Left cardiac atrium (tissue), 4 donors: ENCODE results near the gene VWA3B. TPM values are rescaled to one million over a fixed set of nuclear protein-coding genes. Genes with fewer than 3 reads are reported as not detected.
"Not testable (repeated sequence)": the region's sequence is repeated elsewhere in the genome, so short reads cannot be mapped to it uniquely, and the experiment has no call there.

Experiments used
- ATAC-seq, 2 donors: fragments of 200-7000 bp; cut with Tn5 transposase; one replicate each; pipeline ENCODE4 v1.9.1; 2020; ENCODE audit warnings: mild to moderate bottlenecking in 2 of 2, moderate library complexity in 2 of 2
- DNase-seq: peaks from one replicate; pipeline ENCODE4 v3.0.0-alpha.2; 2020
- intact Hi-C, 2 donors: fragments of 100-400 bp; cut with DNase I; formaldehyde crosslinking; loops; one replicate each; pipeline versions ENCODE4 v1.14.1 to v1.15.1; 2022 to 2023
- long read RNA-seq: library from polyadenylated mRNA; unstranded; transcript quantifications from one replicate; pipeline ENCODE4 v2.0.0, GENCODE V29; 2021
- total RNA-seq, 2 donors: library from RNA; stranded (reverse); fragmentation: NEBNext Ultra II Directional; extraction: Animal tissue kit (Norgen Biotek cat#: 25700); gene quantifications; one replicate each; pipeline ENCODE4 v1.2.1, GENCODE V29; 2021
- donor health status: DM: no; HTN: yes; CAD: no.
- donor health status: DM: no; HTN: yes; CAD: no; lungs with severe emphysema.
- donor health status: DM: yes; HTN: yes; CAD: no.
- donor health status: Dilated cardiomyopathy.

Gene VWA3B, protein sequence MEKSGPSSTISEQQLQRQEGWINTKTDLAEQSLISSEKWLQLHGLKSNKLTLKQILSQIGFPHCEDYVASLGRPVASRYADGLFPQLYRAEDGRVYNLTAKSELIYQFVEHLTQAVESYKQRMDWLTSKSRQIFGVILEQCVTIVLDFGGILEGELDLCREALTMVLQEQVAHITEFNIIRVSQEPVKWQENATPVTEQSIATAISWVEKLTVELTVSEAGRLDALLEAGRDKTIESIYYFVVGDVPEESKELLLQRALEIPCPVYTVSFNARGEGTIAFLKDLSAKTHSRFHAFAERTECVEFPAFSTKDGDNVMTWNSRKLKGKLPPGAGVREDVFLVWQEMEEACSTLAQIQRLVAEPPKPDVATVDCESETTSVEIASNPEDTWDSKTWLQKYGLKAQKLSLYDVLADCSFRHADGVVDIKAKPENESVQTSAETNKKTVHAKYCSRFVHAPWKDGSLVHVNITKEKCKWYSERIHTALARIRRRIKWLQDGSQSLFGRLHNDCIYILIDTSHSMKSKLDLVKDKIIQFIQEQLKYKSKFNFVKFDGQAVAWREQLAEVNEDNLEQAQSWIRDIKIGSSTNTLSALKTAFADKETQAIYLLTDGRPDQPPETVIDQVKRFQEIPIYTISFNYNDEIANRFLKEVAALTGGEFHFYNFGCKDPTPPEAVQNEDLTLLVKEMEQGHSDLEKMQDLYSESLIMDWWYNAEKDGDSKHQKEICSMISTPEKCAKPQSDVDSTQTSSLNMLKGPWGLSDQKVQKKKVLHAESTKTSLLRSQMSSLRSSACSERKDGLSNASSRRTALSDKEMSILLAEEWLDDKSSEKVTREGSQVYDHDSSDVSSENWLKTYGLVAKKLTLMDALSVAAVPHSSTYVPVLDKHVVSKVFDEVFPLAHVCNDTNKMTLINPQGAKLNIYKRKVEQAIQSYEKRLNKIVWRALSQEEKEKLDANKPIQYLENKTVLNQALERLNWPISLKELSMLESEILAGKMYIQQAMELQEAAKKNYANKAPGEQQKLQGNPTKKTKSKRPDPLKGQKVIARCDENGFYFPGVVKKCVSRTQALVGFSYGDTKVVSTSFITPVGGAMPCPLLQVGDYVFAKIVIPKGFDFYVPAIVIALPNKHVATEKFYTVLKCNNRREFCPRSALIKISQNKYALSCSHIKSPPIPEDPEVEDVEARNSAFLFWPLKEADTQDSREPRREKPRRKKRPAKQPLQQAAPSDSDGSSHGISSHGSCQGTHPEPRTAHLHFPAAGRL (N-terminal part only)
- under 1 TPM in 1 of 2 donors, not detected in 1; 0.50 TPM for total RNA-seq
- long read RNA-seq: 0 reads

DNA sequence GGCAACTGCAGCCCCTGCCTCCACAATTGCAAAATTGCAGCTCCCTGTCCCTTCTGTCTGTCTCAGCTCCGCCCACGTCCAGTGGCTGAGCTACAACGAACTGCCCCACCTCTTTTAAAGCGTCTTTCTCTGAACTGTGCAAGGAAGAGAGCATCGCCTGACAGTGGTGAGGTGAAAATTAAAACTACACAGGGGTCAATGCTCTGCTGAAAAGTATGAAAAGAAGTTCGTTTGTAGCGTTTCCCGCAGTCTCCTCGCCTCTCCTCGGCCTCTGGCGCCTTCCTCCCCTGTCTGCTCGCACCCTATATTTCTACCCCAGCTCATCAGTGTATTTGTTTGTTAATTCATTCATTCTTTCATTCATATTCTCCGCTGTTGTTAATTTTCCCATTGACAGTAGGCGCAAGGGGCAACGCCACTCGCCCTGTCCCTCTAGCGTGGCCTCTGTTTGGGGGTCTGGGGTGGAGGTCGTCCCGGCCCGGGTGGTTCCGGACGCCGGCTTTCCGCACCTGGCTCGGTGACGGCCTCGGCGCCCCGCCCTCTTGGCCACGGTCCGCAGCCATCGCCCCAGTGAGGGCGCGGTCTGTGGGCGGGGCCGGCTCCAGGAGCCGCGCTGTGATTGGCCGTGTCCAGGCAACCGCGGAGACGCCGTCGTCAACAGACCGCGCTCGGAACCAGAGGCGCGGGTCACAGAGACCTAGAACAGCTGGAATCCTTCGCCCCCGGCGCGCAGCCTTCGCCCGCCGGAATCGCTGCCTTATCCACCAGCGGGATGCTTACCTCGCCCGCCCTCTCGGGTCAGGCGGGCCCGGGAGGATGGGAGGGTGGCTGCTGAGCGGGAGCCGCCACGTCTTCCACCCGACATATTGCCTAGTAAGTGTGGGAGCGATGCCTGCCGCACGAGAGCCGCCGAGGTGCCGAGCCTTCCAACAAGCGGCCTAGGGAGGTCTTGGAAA lies at the start of gene VWA3B:
Gene VWA3B (plus strand): TSS at position 677 of the 956 bp plus-strand sequence. CDS start 5,926 bp downstream, outside the sequence.
- ATAC-seq: peak; percentile 95 to 98
- intact Hi-C loops: no loop called here
- peak; percentile 78 for DNase-seq

DNA sequence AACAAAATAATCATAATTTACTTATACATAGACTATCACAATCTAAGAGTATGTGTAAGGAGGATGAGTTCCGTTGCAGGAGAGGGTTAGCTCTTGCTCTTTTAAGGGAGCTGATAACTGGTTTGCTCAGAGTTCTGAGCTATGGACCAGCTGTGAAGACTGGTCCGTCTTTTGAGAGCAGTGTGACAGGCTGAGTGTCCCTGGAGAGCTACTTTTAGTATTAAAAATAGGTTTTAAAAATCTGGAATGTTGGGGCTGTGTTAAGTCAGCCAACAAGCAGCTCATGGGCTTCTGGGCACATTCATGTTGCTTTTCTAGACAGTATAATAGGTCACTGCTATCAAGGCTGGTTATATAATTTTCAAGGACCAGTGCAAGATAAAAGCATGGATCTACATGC lies 49.8 kb upstream of the VWA3B start:
- no peak for DNase-seq
- intact Hi-C loops: no loop called here
- ATAC-seq: peak; percentile 57 to 62

DNA sequence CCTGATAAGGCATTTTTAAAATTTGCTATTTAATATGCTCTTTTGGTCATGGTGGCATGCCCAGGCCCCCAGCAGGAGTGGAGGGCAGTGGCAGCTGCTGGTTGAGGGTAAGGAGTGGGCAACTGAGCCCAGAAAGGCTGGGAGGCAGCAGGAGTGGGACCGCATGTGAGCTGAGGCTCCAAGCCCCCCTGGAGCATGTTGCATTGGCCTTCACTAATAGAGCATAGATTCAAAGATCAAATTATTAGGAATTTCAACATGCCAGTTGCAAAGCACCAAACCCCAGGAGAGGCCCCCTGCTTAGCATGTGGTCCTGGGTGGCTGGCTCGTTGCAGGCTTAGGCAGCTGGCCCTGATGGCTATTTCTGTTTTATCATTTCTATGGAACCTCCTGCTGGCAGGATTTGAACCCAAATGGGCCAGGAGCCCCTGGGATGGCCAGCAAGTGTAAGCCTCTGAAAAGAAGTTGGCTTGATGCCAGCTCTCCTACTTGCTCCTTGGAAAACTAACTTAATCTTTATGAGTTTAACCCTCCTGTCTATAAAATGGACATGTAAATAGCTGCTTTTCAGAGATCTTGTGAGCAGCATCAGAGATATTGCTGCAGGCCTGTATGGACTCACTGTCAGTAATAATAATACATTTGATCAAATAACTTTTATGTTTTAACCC lies 49.2 kb upstream of the VWA3B start:
- intact Hi-C loops: no loop called here
- DNase-seq: no peak
- peak in 1 of 2 donors; percentile 17 for ATAC-seq

DNA sequence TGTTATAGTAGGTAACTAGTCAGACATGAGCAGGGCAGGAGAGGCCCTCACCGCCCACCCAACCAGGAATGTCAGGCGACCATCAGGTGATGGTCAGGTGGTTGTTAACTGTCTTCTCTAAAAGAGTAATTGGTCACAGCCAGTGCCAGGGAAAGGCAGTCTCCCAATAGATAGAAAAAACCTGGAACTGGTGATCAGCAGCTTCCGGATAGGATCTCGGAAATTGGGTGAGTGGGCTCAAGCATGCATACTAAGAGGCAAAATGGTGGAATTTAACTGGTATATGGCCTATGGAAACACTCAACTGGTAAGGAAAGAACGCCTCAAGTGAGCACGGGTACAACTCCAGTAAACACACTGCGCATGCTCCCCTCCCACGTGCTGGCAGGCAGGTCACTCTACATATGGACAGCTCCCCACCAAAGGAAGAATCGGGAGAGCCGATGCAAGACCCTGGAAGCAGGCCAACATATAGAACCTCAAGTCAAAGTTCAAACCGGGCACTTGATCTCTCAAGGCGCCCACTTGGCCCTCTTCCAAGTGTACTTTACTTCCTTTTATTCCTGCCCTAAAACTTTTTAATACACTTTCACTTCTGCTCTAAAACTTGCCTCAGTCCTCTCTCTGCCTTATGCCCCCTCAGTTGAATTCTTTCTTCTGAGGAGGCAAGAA lies 47.7 kb upstream of the VWA3B start:
- ATAC-seq (no peak), DNase-seq (peak; percentile 22)
- intact Hi-C loops: no loop called here

DNA sequence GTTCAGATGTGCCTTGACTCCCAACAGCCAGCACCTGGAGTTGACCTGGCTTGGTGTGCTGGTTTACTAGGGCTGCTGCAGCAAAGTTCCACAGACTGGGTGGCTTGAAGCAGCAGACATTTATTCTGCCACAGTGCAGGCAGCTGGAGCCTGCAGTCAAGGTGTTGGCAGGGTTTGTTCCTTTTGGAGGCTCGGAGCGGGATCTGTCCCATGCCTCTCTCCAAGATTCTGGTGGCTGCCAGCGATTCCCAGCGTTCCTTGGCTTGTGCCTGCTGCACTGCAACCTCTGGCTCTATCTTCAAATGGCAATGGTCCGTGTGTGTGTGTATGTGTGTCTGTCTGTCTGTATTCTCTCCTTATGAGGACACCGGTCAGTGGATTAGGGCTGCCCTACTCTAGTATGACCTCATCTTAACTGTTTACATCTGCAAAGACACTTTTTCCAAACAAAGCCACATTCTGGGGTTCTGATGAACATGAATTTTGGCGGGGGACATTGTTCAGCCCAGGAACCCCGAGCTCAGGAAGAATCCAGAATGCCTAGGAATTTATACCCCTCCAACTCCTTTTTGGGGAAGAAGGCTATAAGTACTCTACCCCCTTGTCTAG lies 46.5 kb upstream of the VWA3B start:
- ATAC-seq (no peak), DNase-seq (no peak)
- intact Hi-C loops: no loop called here

DNA sequence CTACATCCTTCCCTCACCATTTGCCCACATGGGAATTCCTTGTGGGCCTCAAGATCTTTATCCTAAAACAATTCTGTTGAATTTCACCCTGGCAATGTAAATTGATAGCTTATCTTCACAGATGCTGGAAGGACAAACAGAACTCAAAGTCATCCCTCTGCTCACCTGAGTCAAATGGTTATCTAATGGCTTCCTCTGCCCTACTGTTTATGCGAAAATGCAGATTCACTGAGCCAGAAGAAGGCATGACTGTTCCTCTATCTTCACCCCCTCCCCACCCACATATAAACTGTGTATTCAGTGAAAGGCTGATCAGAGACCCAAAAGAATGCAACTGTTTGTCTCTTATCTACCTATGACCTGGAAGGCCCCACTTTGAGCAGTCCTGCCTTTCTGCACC lies 43.9 kb upstream of the VWA3B start:
- ATAC-seq: no peak
- intact Hi-C loops: no loop called here

DNA sequence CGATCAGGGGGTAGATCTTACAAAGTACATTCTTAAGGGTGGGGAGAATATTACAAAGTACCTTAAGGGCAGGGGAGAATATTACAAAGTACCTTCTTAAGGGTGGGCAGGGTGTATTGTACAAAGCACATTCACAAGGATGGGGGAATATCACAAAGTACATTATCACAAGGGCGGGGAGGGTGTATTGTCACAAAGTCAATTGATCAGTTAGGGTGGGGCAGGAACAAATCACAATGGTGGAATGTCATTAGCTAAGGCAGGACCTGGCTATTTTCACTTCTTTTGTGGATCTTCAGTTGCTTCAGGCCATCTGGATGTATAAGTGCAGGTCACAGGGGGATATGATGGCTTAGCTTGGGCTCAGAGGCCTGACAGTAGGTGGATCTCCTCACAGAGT lies 42.2 kb upstream of the VWA3B start:
- intact Hi-C loops, DNase-seq, ATAC-seq: not testable (repeated sequence)

More for the DNA sequence above, 43.9 kb upstream of the VWA3B start:
- DNase-seq: no peak

DNA sequence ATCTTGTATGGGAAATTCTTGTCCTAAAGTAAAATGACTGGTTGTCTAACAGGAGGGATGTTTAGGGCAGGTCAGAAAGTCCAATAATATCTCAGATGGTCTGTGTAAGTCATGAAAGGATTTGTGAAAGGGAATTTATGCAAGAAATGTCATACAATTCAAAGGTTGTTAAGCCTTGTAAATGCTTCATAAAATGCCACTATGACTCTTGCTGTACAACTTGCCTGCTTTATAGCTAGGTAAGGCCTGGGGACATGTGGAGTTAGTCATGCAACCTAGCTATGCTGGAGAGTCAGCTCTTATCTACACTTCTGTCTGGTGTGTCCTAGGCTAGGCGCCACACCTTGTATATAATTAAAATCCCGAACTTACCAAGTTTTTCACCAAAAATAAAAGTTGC lies 36.9 kb upstream of the VWA3B start:
- intact Hi-C loops: no loop called here
- ATAC-seq: no peak
- no peak for DNase-seq

DNA sequence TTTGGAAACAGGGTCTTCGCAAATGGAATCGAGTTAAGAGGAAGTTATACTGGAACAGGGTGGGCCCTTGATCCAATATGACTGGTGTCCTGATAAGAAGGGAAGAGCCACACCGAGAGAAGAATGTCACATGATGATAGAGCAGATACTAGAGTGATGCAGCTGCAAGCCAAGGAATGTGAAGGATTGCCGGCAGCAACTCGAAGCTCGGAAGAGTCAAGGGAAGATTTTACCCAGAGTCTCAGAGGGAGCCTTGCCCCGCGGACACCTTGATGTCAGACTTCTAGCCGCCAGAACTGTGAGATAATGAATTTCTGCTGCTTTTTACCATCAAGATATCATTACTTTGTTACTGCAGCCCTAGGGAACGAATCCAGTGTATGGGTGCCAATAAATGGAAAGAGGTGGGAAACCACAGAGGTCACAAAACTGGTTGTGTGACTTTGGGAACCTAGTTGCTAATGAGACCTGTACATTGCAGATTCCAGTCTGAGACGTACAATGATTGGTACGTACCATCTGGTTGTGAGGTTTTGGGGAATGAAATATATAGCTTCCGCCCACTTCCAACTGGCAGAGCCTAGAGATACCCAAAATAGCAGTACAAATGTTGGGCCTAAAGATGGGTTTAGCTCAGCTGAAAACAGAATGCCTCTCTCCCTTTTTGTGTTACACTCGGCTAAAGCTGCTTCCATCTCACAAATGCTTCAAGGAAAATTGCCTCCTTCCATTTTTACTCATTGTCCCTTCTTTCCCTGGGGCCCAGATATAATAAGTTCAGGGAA lies 28.6 kb upstream of the VWA3B start:
- ATAC-seq: no peak
- intact Hi-C loops: no loop called here
- no peak for DNase-seq

DNA sequence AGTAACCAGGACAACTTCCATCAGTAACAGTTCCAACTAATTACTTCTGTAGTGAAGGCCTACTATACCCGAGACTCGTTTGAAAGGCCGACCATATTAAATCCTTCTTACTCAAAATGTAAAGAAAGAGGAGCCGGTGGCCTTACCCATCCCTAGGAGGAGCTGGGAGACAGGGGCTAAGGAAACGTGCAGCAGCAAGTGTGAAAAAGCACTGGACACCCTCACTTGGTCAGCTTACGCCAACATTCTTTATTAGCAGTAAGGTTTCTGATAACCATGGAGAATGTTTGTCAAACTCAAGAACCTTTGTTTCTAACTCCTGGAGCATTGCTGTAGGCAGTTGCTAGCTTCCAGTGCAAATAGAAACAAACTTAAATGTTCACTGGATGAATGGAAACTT lies 26.7 kb upstream of the VWA3B start:
- intact Hi-C loops: no loop called here
- ATAC-seq: no peak
- DNase-seq: no peak

DNA sequence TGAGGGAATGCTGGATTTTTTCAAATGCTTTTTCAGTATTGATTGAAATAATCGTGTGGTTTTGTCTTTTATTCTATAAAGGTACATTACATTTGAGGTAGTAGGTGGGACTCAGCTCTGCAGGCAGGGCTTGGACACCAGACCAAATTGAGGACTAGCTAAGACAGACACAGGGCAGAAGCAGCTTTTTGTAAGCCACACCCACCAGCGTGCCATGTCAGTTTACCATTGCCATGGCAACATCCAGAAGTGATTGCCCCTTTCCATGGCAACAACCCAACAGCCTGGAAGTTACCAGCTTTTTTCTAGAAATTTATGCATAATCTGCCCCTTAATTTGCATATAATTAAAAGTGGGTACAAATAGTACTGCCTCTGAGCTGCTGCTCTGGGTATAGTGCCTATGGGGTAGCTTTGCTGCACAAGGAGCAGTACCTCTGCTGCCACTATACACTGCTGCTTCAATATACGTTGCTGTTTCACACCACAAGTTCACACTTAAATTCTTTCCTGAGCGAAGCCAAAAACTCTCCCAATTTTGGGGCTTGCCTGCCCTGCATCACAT lies 23.6 kb upstream of the VWA3B start:
- no peak for ATAC-seq
- DNase-seq: no peak
- intact Hi-C loops: no loop called here

DNA sequence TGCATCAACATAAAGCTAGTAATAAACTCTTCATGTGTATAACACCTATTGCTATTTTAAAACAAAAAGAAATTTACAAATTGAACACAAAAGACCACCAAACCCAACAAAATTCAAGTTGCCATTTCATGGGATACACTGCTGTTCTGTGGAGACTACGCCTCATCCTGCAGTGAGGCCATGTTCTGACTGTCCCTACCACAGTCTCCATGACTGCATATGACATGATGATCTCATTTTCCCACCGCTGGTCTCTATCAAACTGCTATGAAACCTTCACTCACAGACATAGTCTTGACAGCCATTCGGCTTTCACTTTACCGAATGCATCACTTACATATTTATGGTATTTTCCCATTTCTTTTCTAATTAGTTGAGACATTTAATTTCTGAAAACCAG lies 21.2 kb upstream of the VWA3B start:
- intact Hi-C loops: no loop called here
- ATAC-seq (no peak), DNase-seq (no peak)

DNA sequence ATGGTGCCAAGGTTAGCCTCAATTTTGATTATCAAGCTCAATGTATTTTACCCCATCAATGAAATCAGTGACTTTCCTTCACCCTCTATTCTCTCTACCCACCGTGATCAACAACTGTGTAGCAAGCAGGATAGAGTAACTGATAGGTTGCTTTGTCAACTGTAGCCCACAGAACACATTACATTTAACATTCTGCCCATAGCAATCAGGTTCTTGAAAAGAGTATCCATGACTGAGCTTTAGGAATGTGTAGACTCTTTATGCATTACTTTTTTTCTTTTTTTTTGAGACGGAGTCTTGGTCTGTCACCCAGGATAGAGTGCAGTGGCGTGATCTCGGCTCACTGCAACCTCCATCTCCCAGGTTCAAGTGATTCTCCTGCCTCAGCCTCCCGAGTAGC lies 19.8 kb upstream of the VWA3B start:
- DNase-seq (no peak), ATAC-seq (no peak)
- intact Hi-C loops: no loop called here

DNA sequence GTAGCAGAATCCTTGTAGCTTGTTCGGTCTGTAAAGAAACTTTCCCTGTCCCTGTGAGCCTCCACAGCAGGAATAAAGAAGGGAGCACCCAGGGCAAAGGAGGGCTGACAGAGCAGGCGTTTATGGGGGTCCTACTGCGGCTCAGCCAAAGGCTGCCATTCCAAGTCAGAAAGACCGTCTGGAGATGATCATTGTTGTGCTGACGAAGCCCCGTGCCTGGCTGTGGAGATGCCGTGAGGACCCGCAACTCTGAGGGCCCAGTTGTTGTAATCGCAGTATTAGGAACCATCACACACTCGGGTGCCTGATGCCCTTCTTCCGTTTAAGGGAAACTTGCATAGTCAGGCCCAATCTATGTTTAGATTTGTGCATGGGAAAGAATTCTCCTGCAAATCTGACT lies 16.9 kb upstream of the VWA3B start:
- intact Hi-C loops: no loop called here
- ATAC-seq: no peak
- DNase-seq: no peak

DNA sequence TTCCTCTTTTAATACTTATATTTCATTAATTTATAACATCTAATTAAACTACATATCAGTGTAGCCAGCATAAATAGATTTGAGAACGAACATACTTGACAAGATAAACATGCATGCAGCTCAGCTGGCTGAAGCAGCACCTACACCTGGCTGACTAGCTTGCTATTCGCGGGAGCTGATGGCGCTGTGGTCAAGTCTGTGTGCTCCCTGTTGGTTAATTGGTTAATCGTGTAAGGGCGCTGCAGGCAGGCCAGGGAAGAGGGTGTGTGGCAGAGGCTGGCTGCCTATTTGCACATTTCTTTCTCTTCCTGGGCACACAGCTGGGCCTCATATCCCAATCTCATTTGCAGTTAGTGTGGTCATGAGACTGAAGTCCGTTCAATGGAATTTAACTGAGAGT lies 14.5 kb upstream of the VWA3B start:
- intact Hi-C loops: no loop called here
- no peak for DNase-seq
- no peak for ATAC-seq

DNA sequence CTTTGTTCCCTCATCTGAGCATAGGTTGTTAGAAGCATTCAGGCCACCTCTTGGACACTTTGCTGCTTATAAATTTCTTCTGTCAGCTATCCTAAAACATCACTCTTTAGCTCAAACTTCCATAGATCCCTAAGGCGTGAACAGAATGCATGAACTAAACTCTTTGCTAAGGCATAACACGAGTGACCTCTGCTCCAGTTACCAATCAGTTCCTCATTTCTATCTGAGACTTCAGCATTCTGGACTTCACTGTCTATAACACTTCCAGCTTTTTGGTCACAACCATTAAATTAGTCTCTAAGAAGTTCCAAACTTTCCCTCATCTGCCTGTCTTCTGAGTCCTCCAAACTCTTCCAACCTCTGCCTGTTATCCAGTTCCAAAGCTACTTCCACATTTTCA lies 8.3 kb upstream of the VWA3B start:
- DNase-seq (no peak), ATAC-seq (no peak)
- intact Hi-C loops: no loop called here
